Ureter (tissue), 1 donor: ENCODE measurements around the gene AMPD1. TPM values are rescaled to one million over a fixed set of nuclear protein-coding genes. Genes with fewer than 3 reads are reported as not detected.
A peak's percentile ranks its signal among the peaks of the same experiment; 100 is the strongest.

Experiments
- DNase-seq: peaks from one replicate; pipeline ENCODE4 v3.0.0-alpha.2; 2020; ENCODE audit warnings: low spot score
- total RNA-seq: library from RNA; stranded (reverse); gene quantifications from one replicate; pipeline ENCODE4 v1.2.4, GENCODE V29; 2023
- donor health status: DM: yes; HTN: yes; CAD: no.

Gene AMPD1
- 0.86 TPM for total RNA-seq

- no peak for DNase-seq
Measured at GRCh38 chr1:114695430-114696058, at the start of gene AMPD1. TSS of gene AMPD1 (minus strand) at chr1:114695546. CDS start at chr1:114695471, 75 bp downstream.

GRCh38 chr1:114741963-114742746, 46.8 kb upstream of the AMPD1 start:
- DNase-seq, result no peak

GRCh38 chr1:114740331-114740730, 45.0 kb upstream of the AMPD1 start:
- no peak for DNase-seq

GRCh38 chr1:114737314-114737849, 42.0 kb upstream of the AMPD1 start:
- no peak for DNase-seq

- DNase-seq, result no peak
Measured at GRCh38 chr1:114735479-114735878, 40.1 kb upstream of the AMPD1 start.

GRCh38 chr1:114729782-114730181, 34.4 kb upstream of the AMPD1 start:
- no peak for DNase-seq

- no peak for DNase-seq
Measured at GRCh38 chr1:114728553-114728952, 33.2 kb upstream of the AMPD1 start.

- DNase-seq, result no peak
Measured at GRCh38 chr1:114725230-114725629, 29.9 kb upstream of the AMPD1 start.

GRCh38 chr1:114723915-114724314, 28.6 kb upstream of the AMPD1 start:
- DNase-seq, result no peak

GRCh38 chr1:114723457-114723856, 28.1 kb upstream of the AMPD1 start:
- no peak for DNase-seq

- DNase-seq, result no peak
Measured at GRCh38 chr1:114720492-114720891, 25.1 kb upstream of the AMPD1 start.

GRCh38 chr1:114719424-114719787, 24.1 kb upstream of the AMPD1 start:
- DNase-seq, result no peak

GRCh38 chr1:114718661-114719423, 23.5 kb upstream of the AMPD1 start:
- DNase-seq, result no peak

GRCh38 chr1:114716304-114717170, 21.2 kb upstream of the AMPD1 start, which contains the start of gene NRAS:
TSS of gene NRAS (minus strand) at chr1:114716771. CDS start at chr1:114716160, 611 bp downstream.
- peak; percentile 96 for DNase-seq

- DNase-seq, result no peak
Measured at GRCh38 chr1:114715952-114716303, 20.6 kb upstream of the AMPD1 start.

- no peak for DNase-seq
Measured at GRCh38 chr1:114712977-114713376, 17.6 kb upstream of the AMPD1 start.

GRCh38 chr1:114710360-114710759, 15.0 kb upstream of the AMPD1 start:
- no peak for DNase-seq

- DNase-seq, result no peak
Measured at GRCh38 chr1:114707604-114708003, 12.3 kb upstream of the AMPD1 start.

GRCh38 chr1:114703242-114703641, 7.9 kb upstream of the AMPD1 start:
- DNase-seq, result no peak

GRCh38 chr1:114702737-114703136, 7.4 kb upstream of the AMPD1 start:
- no peak for DNase-seq

- DNase-seq, result no peak
Measured at GRCh38 chr1:114701931-114702330, 6.6 kb upstream of the AMPD1 start.
